Activated CD4-positive, alpha-beta T cell treated with anti-CD3 and anti-CD28 coated beads, Interleukin-2, amount 50 U/mL, for 1 hour (primary cell): ENCODE measurements around the gene HSPB6.
"Not testable (repeated sequence)": the region's sequence is repeated elsewhere in the genome, so short reads cannot be mapped to it uniquely, and the experiment has no call there.

ENCODE experiments used
- DNase-seq: peaks from one replicate; pipeline ENCODE4 v3.0.0-alpha.2; 2020

The HSPB6 gene

GRCh38 chr19:35729021-35729420, 27.8 kb downstream of the HSPB6 start:
- no peak for DNase-seq

- DNase-seq: no peak
Measured at GRCh38 chr19:35727956-35728706, 28.7 kb downstream of the HSPB6 start.

- no peak for DNase-seq
Measured at GRCh38 chr19:35727053-35727955, 29.5 kb downstream of the HSPB6 start.

GRCh38 chr19:35725216-35725861, 31.5 kb downstream of the HSPB6 start:
- no peak for DNase-seq

- DNase-seq: no peak
Measured at GRCh38 chr19:35724560-35724959, 32.3 kb downstream of the HSPB6 start.

- DNase-seq: not testable (repeated sequence)
Measured at GRCh38 chr19:35724132-35724531, 32.7 kb downstream of the HSPB6 start.

GRCh38 chr19:35723671-35724070, 33.2 kb downstream of the HSPB6 start:
- no peak for DNase-seq

- no peak for DNase-seq
Measured at GRCh38 chr19:35722897-35723296, 33.9 kb downstream of the HSPB6 start.

GRCh38 chr19:35722461-35722860, 34.4 kb downstream of the HSPB6 start:
- DNase-seq: no peak

GRCh38 chr19:35721374-35721773, 35.5 kb downstream of the HSPB6 start:
- no peak for DNase-seq

GRCh38 chr19:35720648-35721047, 36.2 kb downstream of the HSPB6 start:
- DNase-seq: no peak

GRCh38 chr19:35720163-35720524, 36.7 kb downstream of the HSPB6 start:
- DNase-seq: no peak

- no peak for DNase-seq
Measured at GRCh38 chr19:35719402-35720162, 37.2 kb downstream of the HSPB6 start.

- DNase-seq: peak; percentile 38
Measured at GRCh38 chr19:35718345-35719041, 38.3 kb downstream of the HSPB6 start.

- DNase-seq: no peak
Measured at GRCh38 chr19:35717665-35718344, 39.0 kb downstream of the HSPB6 start, which contains the start of gene KMT2B. KMT2B (plus strand) TSS chr19:35718003; CDS start chr19:35718019, 16 bp downstream.

- DNase-seq: peak; percentile 95
Measured at GRCh38 chr19:35716801-35717664, 39.8 kb downstream of the HSPB6 start.

GRCh38 chr19:35715981-35716800, 40.6 kb downstream of the HSPB6 start:
- DNase-seq: no peak

GRCh38 chr19:35715355-35715809, 41.4 kb downstream of the HSPB6 start:
- no peak for DNase-seq

GRCh38 chr19:35714601-35715354, 42.1 kb downstream of the HSPB6 start:
- DNase-seq: no peak
